HG03064 (cell line): Measurements from ENCODE around the gene NLRP9.
"Not testable (repeated sequence)": the region's sequence is repeated elsewhere in the genome, so short reads cannot be mapped to it uniquely, and the experiment has no call there.

Experiments used
- ATAC-seq: cut with Tn5 transposase; IDR thresholded peaks from one replicate; pipeline ENCODE4 v1.9.1; 2021; ENCODE audit warnings: low read depth; ENCODE audit not compliant: unreplicated experiment

The NLRP9 gene

GRCh38 chr19:55738302-55738701 lies at the start of gene NLRP9:
TSS of gene NLRP9 (minus strand) at chr19:55738402. CDS start at chr19:55738374, 28 bp downstream.
- ATAC-seq: no peak

- ATAC-seq: no peak
These were observed 42.9 kb upstream of the NLRP9 start for GRCh38 chr19:55781112-55781511.

- no peak for ATAC-seq
These were observed 40.1 kb upstream of the NLRP9 start for GRCh38 chr19:55778331-55778730.

GRCh38 chr19:55777528-55777927 lies 39.3 kb upstream of the NLRP9 start:
- no peak for ATAC-seq

- not testable (repeated sequence) for ATAC-seq
These were observed 31.4 kb upstream of the NLRP9 start for GRCh38 chr19:55769632-55770031.

- ATAC-seq: not testable (repeated sequence)
These were observed 30.6 kb upstream of the NLRP9 start, which contains the start of gene RFPL4AL1 for GRCh38 chr19:55768818-55769217. TSS of gene RFPL4AL1 (plus strand) at chr19:55769118. CDS start at chr19:55771805, 2,687 bp downstream.

- ATAC-seq: no peak
These were observed 28.3 kb upstream of the NLRP9 start for GRCh38 chr19:55766466-55766865.

GRCh38 chr19:55758797-55759196 lies 20.6 kb upstream of the NLRP9 start, which contains the start of gene RFPL4A:
TSS of gene RFPL4A (plus strand) at chr19:55759097. CDS start at chr19:55761801, 2,704 bp downstream.
- not testable (repeated sequence) for ATAC-seq

- ATAC-seq: not testable (repeated sequence)
These were observed 18.6 kb upstream of the NLRP9 start for GRCh38 chr19:55756808-55757207.

- no peak for ATAC-seq
These were observed 15.2 kb upstream of the NLRP9 start for GRCh38 chr19:55753401-55753800.

GRCh38 chr19:55750715-55751114 lies 12.5 kb upstream of the NLRP9 start:
- ATAC-seq: no peak

GRCh38 chr19:55730378-55730777 lies 7.8 kb downstream of the NLRP9 start:
- not testable (repeated sequence) for ATAC-seq

- ATAC-seq: no peak
These were observed 14.7 kb downstream of the NLRP9 start for GRCh38 chr19:55723491-55723890.

- no peak for ATAC-seq
These were observed 17.4 kb downstream of the NLRP9 start for GRCh38 chr19:55720801-55721200.

- no peak for ATAC-seq
These were observed 17.9 kb downstream of the NLRP9 start for GRCh38 chr19:55720214-55720746.

- not testable (repeated sequence) for ATAC-seq
These were observed 20.1 kb downstream of the NLRP9 start for GRCh38 chr19:55717879-55718711.

- no peak for ATAC-seq
These were observed 21.0 kb downstream of the NLRP9 start for GRCh38 chr19:55717251-55717650.

- no peak for ATAC-seq
These were observed 21.7 kb downstream of the NLRP9 start for GRCh38 chr19:55716531-55716930.

- no peak for ATAC-seq
These were observed 25.2 kb downstream of the NLRP9 start for GRCh38 chr19:55712804-55713631.

GRCh38 chr19:55711719-55712118 lies 26.5 kb downstream of the NLRP9 start:
- no peak for ATAC-seq

- no peak for ATAC-seq
These were observed 32.2 kb downstream of the NLRP9 start for GRCh38 chr19:55705972-55706371.
